ENCODE data around the gene LATS1. TPM values are rescaled to one million over a fixed set of nuclear protein-coding genes. Genes with fewer than 3 reads are reported as not detected.

LATS1 gene
- total and polyA plus RNA-seq, 2 of the 8 experiments (the other 6 are each of a cell fraction or from before 2014, with no cell fraction given): 8.9 to 21.7 TPM

DNA sequence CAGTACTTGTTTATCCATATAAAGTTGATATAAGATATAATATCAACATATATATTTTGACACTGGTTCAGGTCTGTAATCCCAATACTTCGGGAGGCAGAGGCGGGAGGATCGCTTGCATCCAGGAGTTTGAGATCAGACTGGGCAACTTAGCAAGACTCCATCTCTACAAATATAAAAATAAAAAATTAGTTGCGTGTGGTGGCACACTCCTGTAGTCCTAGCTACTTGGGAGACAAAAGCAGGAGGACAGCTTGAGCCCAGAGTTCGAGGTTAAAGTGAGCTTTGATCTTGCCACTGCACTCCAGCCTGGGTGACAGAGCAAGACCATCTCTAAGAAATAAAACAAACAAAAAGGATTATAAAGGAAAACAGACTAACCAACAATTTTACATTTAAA is 60.5 kb downstream of the LATS1 start (continued):
- TF ChIP-seq, protein P1, sequence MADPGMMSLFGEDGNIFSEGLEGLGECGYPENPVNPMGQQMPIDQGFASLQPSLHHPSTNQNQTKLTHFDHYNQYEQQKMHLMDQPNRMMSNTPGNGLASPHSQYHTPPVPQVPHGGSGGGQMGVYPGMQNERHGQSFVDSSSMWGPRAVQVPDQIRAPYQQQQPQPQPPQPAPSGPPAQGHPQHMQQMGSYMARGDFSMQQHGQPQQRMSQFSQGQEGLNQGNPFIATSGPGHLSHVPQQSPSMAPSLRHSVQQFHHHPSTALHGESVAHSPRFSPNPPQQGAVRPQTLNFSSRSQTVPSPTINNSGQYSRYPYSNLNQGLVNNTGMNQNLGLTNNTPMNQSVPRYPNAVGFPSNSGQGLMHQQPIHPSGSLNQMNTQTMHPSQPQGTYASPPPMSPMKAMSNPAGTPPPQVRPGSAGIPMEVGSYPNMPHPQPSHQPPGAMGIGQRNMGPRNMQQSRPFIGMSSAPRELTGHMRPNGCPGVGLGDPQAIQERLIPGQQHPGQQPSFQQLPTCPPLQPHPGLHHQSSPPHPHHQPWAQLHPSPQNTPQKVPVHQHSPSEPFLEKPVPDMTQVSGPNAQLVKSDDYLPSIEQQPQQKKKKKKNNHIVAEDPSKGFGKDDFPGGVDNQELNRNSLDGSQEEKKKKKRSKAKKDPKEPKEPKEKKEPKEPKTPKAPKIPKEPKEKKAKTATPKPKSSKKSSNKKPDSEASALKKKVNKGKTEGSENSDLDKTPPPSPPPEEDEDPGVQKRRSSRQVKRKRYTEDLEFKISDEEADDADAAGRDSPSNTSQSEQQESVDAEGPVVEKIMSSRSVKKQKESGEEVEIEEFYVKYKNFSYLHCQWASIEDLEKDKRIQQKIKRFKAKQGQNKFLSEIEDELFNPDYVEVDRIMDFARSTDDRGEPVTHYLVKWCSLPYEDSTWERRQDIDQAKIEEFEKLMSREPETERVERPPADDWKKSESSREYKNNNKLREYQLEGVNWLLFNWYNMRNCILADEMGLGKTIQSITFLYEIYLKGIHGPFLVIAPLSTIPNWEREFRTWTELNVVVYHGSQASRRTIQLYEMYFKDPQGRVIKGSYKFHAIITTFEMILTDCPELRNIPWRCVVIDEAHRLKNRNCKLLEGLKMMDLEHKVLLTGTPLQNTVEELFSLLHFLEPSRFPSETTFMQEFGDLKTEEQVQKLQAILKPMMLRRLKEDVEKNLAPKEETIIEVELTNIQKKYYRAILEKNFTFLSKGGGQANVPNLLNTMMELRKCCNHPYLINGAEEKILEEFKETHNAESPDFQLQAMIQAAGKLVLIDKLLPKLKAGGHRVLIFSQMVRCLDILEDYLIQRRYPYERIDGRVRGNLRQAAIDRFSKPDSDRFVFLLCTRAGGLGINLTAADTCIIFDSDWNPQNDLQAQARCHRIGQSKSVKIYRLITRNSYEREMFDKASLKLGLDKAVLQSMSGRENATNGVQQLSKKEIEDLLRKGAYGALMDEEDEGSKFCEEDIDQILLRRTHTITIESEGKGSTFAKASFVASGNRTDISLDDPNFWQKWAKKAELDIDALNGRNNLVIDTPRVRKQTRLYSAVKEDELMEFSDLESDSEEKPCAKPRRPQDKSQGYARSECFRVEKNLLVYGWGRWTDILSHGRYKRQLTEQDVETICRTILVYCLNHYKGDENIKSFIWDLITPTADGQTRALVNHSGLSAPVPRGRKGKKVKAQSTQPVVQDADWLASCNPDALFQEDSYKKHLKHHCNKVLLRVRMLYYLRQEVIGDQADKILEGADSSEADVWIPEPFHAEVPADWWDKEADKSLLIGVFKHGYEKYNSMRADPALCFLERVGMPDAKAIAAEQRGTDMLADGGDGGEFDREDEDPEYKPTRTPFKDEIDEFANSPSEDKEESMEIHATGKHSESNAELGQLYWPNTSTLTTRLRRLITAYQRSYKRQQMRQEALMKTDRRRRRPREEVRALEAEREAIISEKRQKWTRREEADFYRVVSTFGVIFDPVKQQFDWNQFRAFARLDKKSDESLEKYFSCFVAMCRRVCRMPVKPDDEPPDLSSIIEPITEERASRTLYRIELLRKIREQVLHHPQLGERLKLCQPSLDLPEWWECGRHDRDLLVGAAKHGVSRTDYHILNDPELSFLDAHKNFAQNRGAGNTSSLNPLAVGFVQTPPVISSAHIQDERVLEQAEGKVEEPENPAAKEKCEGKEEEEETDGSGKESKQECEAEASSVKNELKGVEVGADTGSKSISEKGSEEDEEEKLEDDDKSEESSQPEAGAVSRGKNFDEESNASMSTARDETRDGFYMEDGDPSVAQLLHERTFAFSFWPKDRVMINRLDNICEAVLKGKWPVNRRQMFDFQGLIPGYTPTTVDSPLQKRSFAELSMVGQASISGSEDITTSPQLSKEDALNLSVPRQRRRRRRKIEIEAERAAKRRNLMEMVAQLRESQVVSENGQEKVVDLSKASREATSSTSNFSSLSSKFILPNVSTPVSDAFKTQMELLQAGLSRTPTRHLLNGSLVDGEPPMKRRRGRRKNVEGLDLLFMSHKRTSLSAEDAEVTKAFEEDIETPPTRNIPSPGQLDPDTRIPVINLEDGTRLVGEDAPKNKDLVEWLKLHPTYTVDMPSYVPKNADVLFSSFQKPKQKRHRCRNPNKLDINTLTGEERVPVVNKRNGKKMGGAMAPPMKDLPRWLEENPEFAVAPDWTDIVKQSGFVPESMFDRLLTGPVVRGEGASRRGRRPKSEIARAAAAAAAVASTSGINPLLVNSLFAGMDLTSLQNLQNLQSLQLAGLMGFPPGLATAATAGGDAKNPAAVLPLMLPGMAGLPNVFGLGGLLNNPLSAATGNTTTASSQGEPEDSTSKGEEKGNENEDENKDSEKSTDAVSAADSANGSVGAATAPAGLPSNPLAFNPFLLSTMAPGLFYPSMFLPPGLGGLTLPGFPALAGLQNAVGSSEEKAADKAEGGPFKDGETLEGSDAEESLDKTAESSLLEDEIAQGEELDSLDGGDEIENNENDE (IDR thresholded peaks at IDR 0.05; ENCODE audit: insufficient replicate concordance, low read length): no peak
- TF ChIP-seq KDM1A (IDR thresholded peaks at IDR 0.05; ENCODE audit: borderline replicate concordance, low read length) (no peak), ASH2L (IDR thresholded peaks at IDR 0.05; ENCODE audit: low read length) (no peak), GABPA (IDR thresholded peaks at IDR 0.05; ENCODE audit: borderline replicate concordance, insufficient read depth, low read length) (no peak)

Data from H1 (cell line).